B cell (primary cell): ENCODE data around the gene VSTM5. TPM values are rescaled to one million over a fixed set of nuclear protein-coding genes. Genes with fewer than 3 reads are reported as not detected.

ENCODE experiments used
- ATAC-seq: fragments of 200-7000 bp; cut with Tn5 transposase; one replicate; pipeline ENCODE4 v1.10.0; 2021; ENCODE audit warnings: low read depth, mild to moderate bottlenecking, moderate number of reproducible peaks, moderate library complexity
- CTCF ChIA-PET: fragments of 350-600 bp; sonication (Branson Sonifier 250); formaldehyde crosslinking; loops from one replicate; lab custom pipeline; 2021; ENCODE audit warnings: antibody characterized with exemption, inconsistent platforms; lab: Charles Lee
- POLR2A ChIA-PET: fragments of 350-600 bp; sonication (Branson Sonifier 250); formaldehyde crosslinking; loops from one replicate; lab custom pipeline; 2021; ENCODE audit warnings: antibody characterized with exemption; lab: Charles Lee
- DNase-seq: peaks from one replicate; pipeline ENCODE4 v3.0.0; 2013
- H2AFZ ChIP-seq: 2 replicates; pipeline ENCODE4 v1.6.1; 2012; ENCODE audit warnings: mild to moderate bottlenecking, low read depth, low read length; ENCODE audit not compliant: insufficient read depth, poor library complexity, severe bottlenecking
- H3K27ac ChIP-seq, 2 donors: 1 replicate in 1 of 2; 2 replicates in 1 of 2; pipeline ENCODE4 v1.5.1; 2012 to 2013; ENCODE audit warnings: low read length in 2 of 2, mild to moderate bottlenecking in 2 of 2, moderate library complexity in 1 of 2
- H3K27me3 ChIP-seq, 4 experiments: fragments of 200-600 bp in 1 of 4; sonication (generic) in 1 of 4; replicated peaks in 1 of 4; 1 replicate in 2 of 4; 2 replicates in 2 of 4; pipeline versions ENCODE4 v1.6.1 to v1.7.0; 2013 to 2016; ENCODE audit warnings: low read length in 3 of 4, mild to moderate bottlenecking in 2 of 4, mixed read lengths in 1 of 4, moderate library complexity in 1 of 4; ENCODE audit not compliant: insufficient read depth in 4 of 4, control insufficient read depth in 3 of 4; ENCODE audit errors: control extremely low read depth in 1 of 4
- H3K36me3 ChIP-seq, 2 experiments: replicated peaks in 1 of 2; 1 replicate in 1 of 2; 2 replicates in 1 of 2; pipeline versions ENCODE4 v1.6.1 to v1.7.1; 2013; ENCODE audit warnings: low read length in 1 of 2; ENCODE audit not compliant: insufficient read depth in 2 of 2, control insufficient read depth in 1 of 2; ENCODE audit errors: control extremely low read depth in 1 of 2, extremely low read depth in 1 of 2
- H3K4me1 ChIP-seq, 2 donors: fragments of 200-600 bp in 1 of 2; sonication (generic) in 1 of 2; 1 replicate in 1 of 2; 2 replicates in 1 of 2; pipeline versions ENCODE4 v1.5.1 to v1.6.1; 2013 to 2017; ENCODE audit warnings: low read length in 2 of 2; ENCODE audit not compliant: control insufficient read depth in 2 of 2, insufficient read depth in 2 of 2
- H3K4me2 ChIP-seq: replicated peaks from 2 replicates; pipeline ENCODE3; 2012; ENCODE audit warnings: mild to moderate bottlenecking, low read depth, low read length; ENCODE audit not compliant: poor library complexity, severe bottlenecking
- H3K4me3 ChIP-seq, 5 experiments: fragments of 200-600 bp in 1 of 5; sonication (generic) in 1 of 5; 1 replicate in 3 of 5; 2 replicates in 2 of 5; pipeline versions ENCODE4 v1.5.1 to v1.7.0; 2011 to 2016; ENCODE audit warnings: low read length in 4 of 5, mild to moderate bottlenecking in 4 of 5, low read depth in 2 of 5, control low read depth in 1 of 5, moderate library complexity in 1 of 5; ENCODE audit not compliant: insufficient read depth in 1 of 5; ENCODE audit errors: control extremely low read depth in 1 of 5, extremely low read depth in 1 of 5
- H3K79me2 ChIP-seq: fragments of 200-600 bp; sonication (generic); one replicate; pipeline ENCODE4 v1.6.0; 2016; ENCODE audit warnings: low read length; ENCODE audit not compliant: control insufficient read depth, insufficient read depth
- H3K9ac ChIP-seq: fragments of 200-600 bp; sonication (generic); 2 replicates; pipeline ENCODE4 v1.6.1; 2017; ENCODE audit warnings: mild to moderate bottlenecking, low read length, moderate library complexity
- H3K9me3 ChIP-seq, 3 donors: one replicate each; pipeline versions ENCODE4 v1.6.1 to v1.7.1; 2013; ENCODE audit warnings: low read length in 2 of 3; ENCODE audit not compliant: control insufficient read depth in 2 of 3, insufficient read depth in 1 of 3; ENCODE audit errors: control extremely low read depth in 1 of 3
- H4K20me1 ChIP-seq: 2 replicates; pipeline ENCODE4 v1.6.0; 2012; ENCODE audit warnings: mild to moderate bottlenecking, low read length; ENCODE audit not compliant: insufficient read depth, control insufficient read depth, poor library complexity, severe bottlenecking
- H3K27ac Mint-ChIP-seq: one replicate; pipeline ENCODE4 v1.8.0; 2021; ENCODE audit warnings: mixed read lengths
- H3K27me3 Mint-ChIP-seq: one replicate; pipeline ENCODE4 v1.8.0; 2021; ENCODE audit warnings: mixed read lengths
- H3K4me1 Mint-ChIP-seq: one replicate; pipeline ENCODE4 v1.8.0; 2021; ENCODE audit warnings: mixed read lengths
- H3K4me3 Mint-ChIP-seq: one replicate; pipeline ENCODE4 v1.8.0; 2021; ENCODE audit warnings: mixed read lengths
- H3K9me3 Mint-ChIP-seq: one replicate; pipeline ENCODE4 v1.8.0; 2022; ENCODE audit warnings: mixed read lengths; ENCODE audit not compliant: insufficient read depth
- EZH2 ChIP-seq: IDR thresholded peaks from 2 replicates; pipeline ENCODE4 v1.6.1; 2012; ENCODE audit warnings: borderline replicate concordance, low read depth, mild to moderate bottlenecking, moderate library complexity, low read length; ENCODE audit not compliant: insufficient read depth, poor library complexity, severe bottlenecking
- WGBS: methylation state at CpG from one replicate; pipeline ENCODE4 v1.1.5; 2013; ENCODE audit warnings: missing lambda C conversion rate; ENCODE audit not compliant: insufficient coverage; 5-methylcytosine and 5-hydroxymethylcytosine counted together
- intact Hi-C: fragments of 100-400 bp; cut with micrococcal nuclease; formaldehyde crosslinking; loops from one replicate; pipeline ENCODE4 v1.10.0; 2022
- polyA minus RNA-seq: library from RNA; depleted of rRNA, polyadenylated mRNA; stranded (reverse); fragments of >200 nt; gene quantifications from 2 replicates; pipeline ENCODE4 v1.2.3, GENCODE V29; 2012
- polyA plus RNA-seq: library from polyadenylated mRNA; depleted of rRNA; stranded (reverse); fragments of >200 nt; gene quantifications from 2 replicates; pipeline ENCODE4 v1.2.3, GENCODE V29; 2012
- total RNA-seq, 2 donors: library from RNA; stranded (reverse); fragments of 120-200 nt in 1 of 2; gene quantifications; 1 replicate in 1 of 2; 2 replicates in 1 of 2; pipeline versions ENCODE4 v1.2.3 to v1.2.4, GENCODE V29; 2013 to 2022
- TF ChIP-seq, protein P1 (sequence below): fragments of 200-600 bp; IDR thresholded peaks from one replicate; pipeline ENCODE4 v1.8.0; 2022; ENCODE audit warnings: antibody characterized with exemption, mild to moderate bottlenecking

The VSTM5 gene, protein sequence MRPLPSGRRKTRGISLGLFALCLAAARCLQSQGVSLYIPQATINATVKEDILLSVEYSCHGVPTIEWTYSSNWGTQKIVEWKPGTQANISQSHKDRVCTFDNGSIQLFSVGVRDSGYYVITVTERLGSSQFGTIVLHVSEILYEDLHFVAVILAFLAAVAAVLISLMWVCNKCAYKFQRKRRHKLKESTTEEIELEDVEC
- total RNA-seq (not detected in 2 replicates), polyA plus RNA-seq (not detected in 2 replicates), polyA minus RNA-seq (not detected in 2 replicates)
- not detected for total RNA-seq (2013)

- Histone ChIP-seq H4K20me1 (no peaks in the 10 kb centered on the region), H3K9me3 (peaks cover 0 to 5% (median 0%) of the 10 kb centered on the region in 3 donors), H3K27ac (no peak within 1 kb of the TSS), H3K9ac (no peak within 1 kb of the TSS), H3K27me3 (peaks cover 0 to 20% (median 5%) of the 10 kb centered on the region in 4 experiments), H2AFZ (peak within 1 kb of the TSS; percentile 56), H3K79me2 (no peaks in the 10 kb centered on the region), H3K4me1 (peaks cover 0 to 8% of the 10 kb centered on the region in 2 donors), H3K4me2 (peak within 1 kb of the TSS; percentile 50), H3K36me3 (no peaks in the 10 kb centered on the region), H3K4me3 (no peak within 1 kb of the TSS)
- H3K4me1 Mint-ChIP-seq = peaks cover 4% of the 10 kb centered on the region
- H3K27ac Mint-ChIP-seq = no peak within 1 kb of the TSS
- ChIA-PET POLR2A (no interaction called here), CTCF (no interaction called here)
- H3K27me3 Mint-ChIP-seq = peaks cover 33% of the 10 kb centered on the region
- no peak for ATAC-seq
- 42% methylated on average over 2 of the region's 6 CpGs for whole genome bisulfite sequencing
- peak within 1 kb of the TSS; percentile 51 for H3K4me3 Mint-ChIP-seq
- H3K9me3 Mint-ChIP-seq = no peaks in the 10 kb centered on the region
- no peak for DNase-seq
- intact Hi-C loops = no loop called here
- no peak for TF ChIP-seq EZH2
- TF ChIP-seq, protein P1, sequence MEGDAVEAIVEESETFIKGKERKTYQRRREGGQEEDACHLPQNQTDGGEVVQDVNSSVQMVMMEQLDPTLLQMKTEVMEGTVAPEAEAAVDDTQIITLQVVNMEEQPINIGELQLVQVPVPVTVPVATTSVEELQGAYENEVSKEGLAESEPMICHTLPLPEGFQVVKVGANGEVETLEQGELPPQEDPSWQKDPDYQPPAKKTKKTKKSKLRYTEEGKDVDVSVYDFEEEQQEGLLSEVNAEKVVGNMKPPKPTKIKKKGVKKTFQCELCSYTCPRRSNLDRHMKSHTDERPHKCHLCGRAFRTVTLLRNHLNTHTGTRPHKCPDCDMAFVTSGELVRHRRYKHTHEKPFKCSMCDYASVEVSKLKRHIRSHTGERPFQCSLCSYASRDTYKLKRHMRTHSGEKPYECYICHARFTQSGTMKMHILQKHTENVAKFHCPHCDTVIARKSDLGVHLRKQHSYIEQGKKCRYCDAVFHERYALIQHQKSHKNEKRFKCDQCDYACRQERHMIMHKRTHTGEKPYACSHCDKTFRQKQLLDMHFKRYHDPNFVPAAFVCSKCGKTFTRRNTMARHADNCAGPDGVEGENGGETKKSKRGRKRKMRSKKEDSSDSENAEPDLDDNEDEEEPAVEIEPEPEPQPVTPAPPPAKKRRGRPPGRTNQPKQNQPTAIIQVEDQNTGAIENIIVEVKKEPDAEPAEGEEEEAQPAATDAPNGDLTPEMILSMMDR = no peak
Measured at GRCh38 chr11:93850594-93851018, at the start of gene VSTM5. VSTM5 (minus strand) TSS chr11:93850618; CDS start chr11:93850502, 116 bp downstream.

DNA sequence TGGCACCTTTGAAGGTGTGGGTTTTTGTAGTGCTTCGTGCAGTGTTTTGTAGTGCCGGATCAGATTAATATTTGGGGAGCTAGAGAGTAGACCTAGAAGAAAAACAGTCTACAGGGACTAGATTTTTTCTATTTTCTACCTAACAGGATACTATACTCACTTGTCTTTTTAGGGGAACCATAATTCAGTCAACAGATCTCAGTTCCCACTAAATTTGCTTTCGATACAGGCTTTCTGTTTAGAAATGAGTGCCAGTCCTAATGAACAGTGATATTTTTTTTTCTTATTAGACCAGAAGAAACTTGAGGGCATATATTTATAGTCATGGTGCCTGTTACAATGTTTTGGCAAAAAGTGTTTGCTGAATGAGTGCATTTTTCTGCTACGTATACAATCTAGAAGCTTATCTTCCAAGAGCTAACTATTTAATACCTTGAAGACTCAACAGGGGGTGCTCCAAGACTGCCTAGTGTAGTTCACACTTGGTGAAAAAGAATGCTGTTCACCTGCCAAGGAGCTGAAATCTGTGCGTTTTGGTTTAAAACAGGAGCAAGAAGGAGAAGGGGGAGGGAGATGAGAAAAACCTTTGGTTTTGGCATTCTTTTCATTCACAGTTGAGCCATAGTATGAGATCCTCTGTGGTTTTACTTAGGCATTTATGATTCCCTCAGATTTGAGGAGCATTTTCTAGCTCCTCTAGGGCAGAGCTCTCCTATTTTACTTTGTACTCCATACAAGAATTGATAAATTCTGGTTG lies 44.9 kb upstream of the VSTM5 start:
- peaks cover 0 to 7% (median 5%) of the 10 kb centered on the region in 4 experiments for H3K27me3 ChIP-seq
- H3K27ac ChIP-seq = no peak overlapping the region
- H3K9ac ChIP-seq = no peak overlapping the region
- no peaks in the 10 kb centered on the region for H3K4me1 ChIP-seq
- H2AFZ ChIP-seq = no peak overlapping the region
- no peak overlapping the region for H3K4me2 ChIP-seq
- ChIA-PET CTCF (interaction anchor here (0.7 to 2.5 kb wide), 20 partner anchors 10 to 1008 kb away, joined by 3 to 21 read pairs (median 4); partner anchors contain the start of gene C11orf97), POLR2A (no interaction called here)
- no peaks in the 10 kb centered on the region for H3K9me3 ChIP-seq
- H3K4me3 ChIP-seq = no peak overlapping the region
- no peak overlapping the region for H3K4me3 Mint-ChIP-seq
- no peak for ATAC-seq
- DNase-seq = peak; percentile 44
- intact Hi-C loops = loop anchor here (5.0 to 10.0 kb wide), 2 partner anchors 522 to 1000 kb away; no protein-coding TSS in a partner anchor
- no peaks in the 10 kb centered on the region for H4K20me1 ChIP-seq
- no peaks in the 10 kb centered on the region for H3K36me3 ChIP-seq
- WGBS = 10% methylated on average over 1 of the region's 5 CpGs
- no peak for TF ChIP-seq EZH2
- TF ChIP-seq, protein P1 = peak; percentile 57
- no peaks in the 10 kb centered on the region for H3K9me3 Mint-ChIP-seq
- peaks cover 37% of the 10 kb centered on the region for H3K27me3 Mint-ChIP-seq
- no peak overlapping the region for H3K27ac Mint-ChIP-seq
- no peaks in the 10 kb centered on the region for H3K79me2 ChIP-seq
- H3K4me1 Mint-ChIP-seq = no peaks in the 10 kb centered on the region
